ENCODE data around the gene FARP1.

Gene FARP1

GRCh38 chr13:98142380-98143156 lies at the start of gene FARP1:
TSS of gene FARP1 (plus strand) at chr13:98143094. CDS start at chr13:98213243, 70,149 bp downstream.
- peak; percentile 31 for DNase-seq

GRCh38 chr13:98094678-98095266 lies 48.1 kb upstream of the FARP1 start:
- DNase-seq: no peak

- DNase-seq: no peak
Observed at GRCh38 chr13:98096059-98096458, 46.8 kb upstream of the FARP1 start.

GRCh38 chr13:98097749-98098148 lies 45.1 kb upstream of the FARP1 start:
- no peak for DNase-seq

- no peak for DNase-seq
Observed at GRCh38 chr13:98098516-98098915, 44.4 kb upstream of the FARP1 start.

GRCh38 chr13:98099627-98100026 lies 43.3 kb upstream of the FARP1 start:
- DNase-seq: no peak

- no peak for DNase-seq
Observed at GRCh38 chr13:98100481-98100880, 42.4 kb upstream of the FARP1 start.

- no peak for DNase-seq
Observed at GRCh38 chr13:98103531-98103930, 39.4 kb upstream of the FARP1 start.

- no peak for DNase-seq
Observed at GRCh38 chr13:98103942-98104880, 38.7 kb upstream of the FARP1 start.

- DNase-seq: no peak
Observed at GRCh38 chr13:98105929-98106336, 37.0 kb upstream of the FARP1 start.

- no peak for DNase-seq
Observed at GRCh38 chr13:98108341-98108740, 34.6 kb upstream of the FARP1 start.

- DNase-seq: no peak
Observed at GRCh38 chr13:98109226-98109853, 33.6 kb upstream of the FARP1 start.

- DNase-seq: no peak
Observed at GRCh38 chr13:98110749-98111148, 32.1 kb upstream of the FARP1 start.

GRCh38 chr13:98111168-98112098 lies 31.5 kb upstream of the FARP1 start:
- no peak for DNase-seq

GRCh38 chr13:98112456-98112855 lies 30.4 kb upstream of the FARP1 start:
- no peak for DNase-seq

GRCh38 chr13:98118865-98119264 lies 24.0 kb upstream of the FARP1 start:
- no peak for DNase-seq

GRCh38 chr13:98123176-98123575 lies 19.7 kb upstream of the FARP1 start:
- DNase-seq: no peak

- DNase-seq: no peak
Observed at GRCh38 chr13:98129059-98129746, 13.7 kb upstream of the FARP1 start.

- no peak for DNase-seq
Observed at GRCh38 chr13:98133946-98134345, 8.9 kb upstream of the FARP1 start.

GRCh38 chr13:98134901-98135300 lies 8.0 kb upstream of the FARP1 start:
- DNase-seq: no peak

GRCh38 chr13:98141091-98141490 lies 1.8 kb upstream of the FARP1 start:
- DNase-seq: no peak

Data from stimulated activated CD4-positive, alpha-beta T cell treated with anti-CD3 and anti-CD28 coated beads, Interleukin-4, amount 100 ng/mL, for 1 hour (primary cell).